Mammary epithelial cell (primary cell): ENCODE measurements around the gene ALDH3B2.

ENCODE experiments used
- EZH2 ChIP-seq: IDR thresholded peaks from 2 replicates; pipeline ENCODE4 v1.6.1; 2012; ENCODE audit warnings: low read length, inconsistent platforms, borderline replicate concordance
- TF ChIP-seq, protein P1 (sequence below), 2 donors: IDR thresholded peaks in 1 of 2; conservative IDR thresholded peaks in 1 of 2; 2 replicates each; pipeline ENCODE4 v1.5.1; 2011 to 2012; ENCODE audit warnings: inconsistent platforms in 2 of 2, low read length in 2 of 2, mild to moderate bottlenecking in 2 of 2, control low read depth in 1 of 2, low read depth in 1 of 2; ENCODE audit not compliant: insufficient read depth in 1 of 2; ENCODE audit errors: extremely low read depth in 1 of 2

DNA sequence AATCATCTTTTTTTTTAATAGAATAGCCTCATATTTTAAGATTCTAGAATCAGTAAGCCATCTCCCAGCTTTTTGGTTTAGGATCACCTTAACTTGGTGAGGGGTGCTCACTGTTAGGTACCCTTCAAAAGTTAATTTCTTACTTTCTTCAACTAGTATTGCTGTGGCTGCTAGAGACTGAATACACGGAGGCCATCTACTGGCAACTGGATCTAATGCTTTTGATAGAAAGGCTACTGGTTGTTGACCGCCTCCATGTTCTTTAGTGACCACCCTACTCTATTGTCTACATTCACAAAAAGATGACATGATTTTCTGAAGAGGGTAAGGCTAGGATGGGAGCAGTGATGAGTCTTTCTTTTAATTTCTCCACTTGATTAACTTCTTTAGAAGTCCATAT is 16.7 kb upstream of the ALDH3B2 start:
- TF ChIP-seq, protein P1, sequence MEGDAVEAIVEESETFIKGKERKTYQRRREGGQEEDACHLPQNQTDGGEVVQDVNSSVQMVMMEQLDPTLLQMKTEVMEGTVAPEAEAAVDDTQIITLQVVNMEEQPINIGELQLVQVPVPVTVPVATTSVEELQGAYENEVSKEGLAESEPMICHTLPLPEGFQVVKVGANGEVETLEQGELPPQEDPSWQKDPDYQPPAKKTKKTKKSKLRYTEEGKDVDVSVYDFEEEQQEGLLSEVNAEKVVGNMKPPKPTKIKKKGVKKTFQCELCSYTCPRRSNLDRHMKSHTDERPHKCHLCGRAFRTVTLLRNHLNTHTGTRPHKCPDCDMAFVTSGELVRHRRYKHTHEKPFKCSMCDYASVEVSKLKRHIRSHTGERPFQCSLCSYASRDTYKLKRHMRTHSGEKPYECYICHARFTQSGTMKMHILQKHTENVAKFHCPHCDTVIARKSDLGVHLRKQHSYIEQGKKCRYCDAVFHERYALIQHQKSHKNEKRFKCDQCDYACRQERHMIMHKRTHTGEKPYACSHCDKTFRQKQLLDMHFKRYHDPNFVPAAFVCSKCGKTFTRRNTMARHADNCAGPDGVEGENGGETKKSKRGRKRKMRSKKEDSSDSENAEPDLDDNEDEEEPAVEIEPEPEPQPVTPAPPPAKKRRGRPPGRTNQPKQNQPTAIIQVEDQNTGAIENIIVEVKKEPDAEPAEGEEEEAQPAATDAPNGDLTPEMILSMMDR (conservative IDR thresholded peaks at IDR 0.05 in 1 of 2, IDR thresholded peaks at IDR 0.05 in 1 of 2; ENCODE audit: extremely low read depth in 1 of 2, insufficient read depth in 1 of 2, low read depth in 1 of 2, low read length in 2 of 2): peak; percentile 21 to 54
- no peak for TF ChIP-seq EZH2
